Mesothelial cell of epicardium (in vitro differentiated cells): ENCODE results near the gene ARAP1. TPM values are rescaled to one million over a fixed set of nuclear protein-coding genes. Genes with fewer than 3 reads are reported as not detected.

Experiments used
- DNase-seq, 2 experiments: peaks; one replicate each; pipeline ENCODE4 v3.0.0; 2021; ENCODE audit warnings: low spot score in 2 of 2; ENCODE audit not compliant: unreplicated experiment in 2 of 2
- H3K27ac Mint-ChIP-seq: 2 replicates; pipeline ENCODE4 v1.8.0; 2021; ENCODE audit warnings: mixed read lengths
- H3K27me3 Mint-ChIP-seq: 2 replicates; pipeline ENCODE4 v1.8.0; 2021; ENCODE audit warnings: low read depth, mixed read lengths
- H3K36me3 Mint-ChIP-seq: 2 replicates; pipeline ENCODE4 v1.8.0; 2021; ENCODE audit warnings: mixed read lengths
- H3K4me1 Mint-ChIP-seq: 2 replicates; pipeline ENCODE4 v1.8.0; 2021; ENCODE audit warnings: mixed read lengths
- H3K4me3 Mint-ChIP-seq: 2 replicates; pipeline ENCODE4 v1.8.0; 2021; ENCODE audit warnings: mild to moderate bottlenecking, moderate library complexity, mixed read lengths
- H3K9me3 Mint-ChIP-seq: 2 replicates; pipeline ENCODE4 v1.8.0; 2021; ENCODE audit warnings: mixed read lengths
- total RNA-seq: library from RNA; stranded (reverse); gene quantifications from 3 replicates; pipeline ENCODE4 v1.2.1, GENCODE V29; 2021
- TF ChIP-seq, protein P1 (sequence below): fragments of 200-600 bp; sonication (generic); IDR thresholded peaks from one replicate; pipeline ENCODE4 v1.5.0; 2021; ENCODE audit warnings: antibody characterized with exemption; ENCODE audit not compliant: unreplicated experiment

ARAP1 gene
- total RNA-seq, 1 donor from 2014 or later = 155 TPM

DNA sequence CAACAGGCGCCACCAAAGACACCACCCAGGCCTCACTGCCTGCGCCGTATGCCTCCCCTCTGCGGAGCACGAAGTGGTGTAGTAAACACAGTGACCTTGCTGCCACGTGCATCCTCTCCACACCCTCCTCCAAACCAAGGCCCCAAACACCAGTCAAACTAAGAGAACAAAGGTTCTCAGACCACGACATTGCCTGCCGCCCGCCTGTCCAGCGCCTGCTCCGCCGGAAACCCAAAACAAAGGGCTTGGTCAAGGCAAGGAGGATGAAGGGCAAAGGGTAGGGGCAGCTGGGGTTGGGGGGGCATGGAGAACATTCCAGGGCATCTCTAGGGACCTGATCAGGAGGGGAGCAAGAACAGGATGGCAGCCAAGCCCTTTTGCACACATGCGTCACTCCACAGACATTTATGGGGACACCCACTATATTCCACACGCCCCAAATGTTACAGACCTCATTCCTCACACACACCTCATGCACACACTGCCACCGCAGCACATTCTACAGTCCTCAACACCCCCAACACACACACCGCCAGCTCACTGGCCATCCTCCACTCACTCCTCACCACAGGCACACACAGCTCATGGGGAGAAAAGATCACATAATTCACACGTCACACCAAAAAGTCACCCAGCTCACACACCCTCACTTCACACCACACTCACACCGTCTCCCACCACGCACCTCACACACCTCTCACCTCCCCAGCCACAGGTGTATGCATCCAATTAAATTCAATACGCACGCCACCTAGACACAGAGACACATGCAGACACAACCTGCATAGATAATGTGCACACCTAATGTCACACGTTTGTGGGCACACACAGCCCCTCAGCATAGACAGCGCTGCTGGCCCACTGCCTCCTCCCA is 112.5 kb downstream of the ARAP1 start:
- Mint-ChIP-seq H3K4me1 (peaks cover 4% of the 10 kb centered on the region), H3K36me3 (no peaks in the 10 kb centered on the region), H3K27ac (no peak overlapping the region), H3K4me3 (no peak overlapping the region), H3K9me3 (no peaks in the 10 kb centered on the region), H3K27me3 (peaks cover 41% of the 10 kb centered on the region)
- no peak for DNase-seq
- TF ChIP-seq, protein P1, sequence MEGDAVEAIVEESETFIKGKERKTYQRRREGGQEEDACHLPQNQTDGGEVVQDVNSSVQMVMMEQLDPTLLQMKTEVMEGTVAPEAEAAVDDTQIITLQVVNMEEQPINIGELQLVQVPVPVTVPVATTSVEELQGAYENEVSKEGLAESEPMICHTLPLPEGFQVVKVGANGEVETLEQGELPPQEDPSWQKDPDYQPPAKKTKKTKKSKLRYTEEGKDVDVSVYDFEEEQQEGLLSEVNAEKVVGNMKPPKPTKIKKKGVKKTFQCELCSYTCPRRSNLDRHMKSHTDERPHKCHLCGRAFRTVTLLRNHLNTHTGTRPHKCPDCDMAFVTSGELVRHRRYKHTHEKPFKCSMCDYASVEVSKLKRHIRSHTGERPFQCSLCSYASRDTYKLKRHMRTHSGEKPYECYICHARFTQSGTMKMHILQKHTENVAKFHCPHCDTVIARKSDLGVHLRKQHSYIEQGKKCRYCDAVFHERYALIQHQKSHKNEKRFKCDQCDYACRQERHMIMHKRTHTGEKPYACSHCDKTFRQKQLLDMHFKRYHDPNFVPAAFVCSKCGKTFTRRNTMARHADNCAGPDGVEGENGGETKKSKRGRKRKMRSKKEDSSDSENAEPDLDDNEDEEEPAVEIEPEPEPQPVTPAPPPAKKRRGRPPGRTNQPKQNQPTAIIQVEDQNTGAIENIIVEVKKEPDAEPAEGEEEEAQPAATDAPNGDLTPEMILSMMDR = no peak

DNA sequence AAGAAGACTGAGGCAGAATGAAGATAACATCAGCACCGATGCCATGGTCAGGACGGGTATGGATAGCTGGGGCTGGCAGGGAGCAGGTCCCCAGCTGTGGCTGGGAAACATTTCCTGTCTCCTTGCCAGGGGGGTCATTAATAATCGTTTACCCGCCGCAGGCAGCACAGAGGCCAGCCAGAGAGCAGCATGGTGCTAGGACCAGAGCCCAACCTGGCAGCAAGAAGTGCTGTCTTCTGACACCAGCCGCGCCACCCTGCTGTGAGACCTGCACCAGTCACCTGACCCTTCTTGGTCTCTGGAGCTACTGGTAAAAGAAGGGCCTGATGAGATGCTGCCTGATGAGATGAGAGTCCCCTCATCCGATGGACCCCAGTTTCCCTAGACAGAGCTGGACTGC is 114.3 kb downstream of the ARAP1 start:
- no peaks in the 10 kb centered on the region for H3K4me1 Mint-ChIP-seq
- H3K27me3 Mint-ChIP-seq = peaks cover 34% of the 10 kb centered on the region
- no peak overlapping the region for H3K27ac Mint-ChIP-seq
- no peaks in the 10 kb centered on the region for H3K9me3 Mint-ChIP-seq
- no peak overlapping the region for H3K4me3 Mint-ChIP-seq
- no peak for DNase-seq
- TF ChIP-seq, protein P1 = no peak
- H3K36me3 Mint-ChIP-seq = no peaks in the 10 kb centered on the region

DNA sequence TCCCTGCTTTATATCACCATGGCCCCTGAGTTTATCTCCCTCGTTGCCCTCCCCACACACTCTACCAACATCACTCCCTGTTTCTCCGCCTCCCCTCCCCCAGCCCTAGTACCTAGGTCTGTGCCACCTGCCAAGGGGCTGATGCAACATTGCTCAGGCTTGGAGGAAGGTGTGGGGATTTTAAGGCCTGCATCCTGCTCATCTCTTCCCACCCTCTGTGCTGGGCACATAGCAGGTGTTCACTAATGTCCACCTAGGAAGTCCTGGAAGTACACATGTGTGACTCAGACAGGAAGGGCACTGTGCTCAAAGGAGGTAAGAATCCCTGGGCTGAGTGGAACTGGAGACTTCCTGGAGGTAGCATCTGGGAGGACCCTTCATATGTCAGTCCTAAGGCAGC is 115.0 kb downstream of the ARAP1 start:
- Mint-ChIP-seq H3K4me3 (no peak overlapping the region), H3K27me3 (peaks cover 29% of the 10 kb centered on the region), H3K27ac (no peak overlapping the region), H3K36me3 (no peaks in the 10 kb centered on the region), H3K9me3 (no peaks in the 10 kb centered on the region), H3K4me1 (no peaks in the 10 kb centered on the region)
- TF ChIP-seq, protein P1 = no peak
- no peak for DNase-seq

DNA sequence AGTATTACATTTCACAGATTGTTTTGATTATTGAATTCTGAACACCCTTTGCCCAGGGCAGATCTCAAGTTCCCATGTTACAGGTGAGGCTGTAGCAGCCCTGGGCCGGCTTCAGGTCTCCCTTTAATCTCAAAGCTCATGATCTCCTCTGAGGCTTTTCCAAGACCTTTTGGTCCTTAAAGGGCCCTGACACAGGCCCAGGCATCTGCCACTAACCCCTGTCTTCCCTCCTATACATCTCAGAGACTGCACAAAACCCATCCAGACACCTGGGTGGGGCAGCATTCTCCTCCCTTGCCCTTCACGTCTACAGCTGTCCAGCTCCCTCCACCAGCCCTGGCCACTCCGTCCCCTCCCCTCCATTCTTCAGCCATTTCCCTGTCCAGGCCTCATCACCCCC is 115.8 kb downstream of the ARAP1 start:
- Mint-ChIP-seq H3K4me3 (no peak overlapping the region), H3K27ac (no peak overlapping the region), H3K36me3 (no peaks in the 10 kb centered on the region), H3K9me3 (no peaks in the 10 kb centered on the region), H3K27me3 (peaks cover 29% of the 10 kb centered on the region), H3K4me1 (no peaks in the 10 kb centered on the region)
- TF ChIP-seq, protein P1 = no peak
- DNase-seq = no peak

DNA sequence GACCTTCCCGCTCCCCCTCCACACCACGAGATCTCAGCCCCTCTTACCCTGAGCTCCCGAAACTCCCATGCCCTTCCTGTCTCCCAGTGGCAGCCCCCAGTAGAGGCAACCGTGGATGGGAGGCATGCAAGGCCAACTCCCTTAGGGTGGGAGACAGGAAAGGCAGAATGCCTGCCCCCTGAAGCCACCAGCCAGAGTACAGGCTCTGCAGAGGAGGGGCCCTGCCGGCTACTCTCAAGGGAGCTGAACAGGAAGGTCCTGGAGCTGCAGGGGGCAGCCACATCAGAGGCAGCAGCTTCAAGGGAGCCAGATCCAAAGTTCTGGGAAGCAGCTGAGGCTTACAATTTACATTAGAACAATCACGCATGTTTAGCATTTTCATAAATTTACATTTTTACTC is 116.3 kb downstream of the ARAP1 start:
- no peak overlapping the region for H3K27ac Mint-ChIP-seq
- DNase-seq = no peak
- TF ChIP-seq, protein P1 = no peak
- H3K9me3 Mint-ChIP-seq = no peaks in the 10 kb centered on the region
- H3K27me3 Mint-ChIP-seq = peaks cover 32% of the 10 kb centered on the region
- H3K4me3 Mint-ChIP-seq = no peak overlapping the region
- H3K4me1 Mint-ChIP-seq = no peaks in the 10 kb centered on the region
- H3K36me3 Mint-ChIP-seq = no peaks in the 10 kb centered on the region
